Chondrocyte (in vitro differentiated cells): ENCODE measurements around the gene MRPL18. TPM values are rescaled to one million over a fixed set of nuclear protein-coding genes. Genes with fewer than 3 reads are reported as not detected.

Source experiments
- DNase-seq: peaks from one replicate; pipeline ENCODE4 v3.0.0; 2021; ENCODE audit warnings: mixed read lengths, low spot score
- H3K27ac Mint-ChIP-seq: one replicate; pipeline ENCODE4 v1.8.0; 2021; ENCODE audit warnings: mild to moderate bottlenecking, moderate library complexity, mixed read lengths; ENCODE audit not compliant: unreplicated experiment
- H3K27me3 Mint-ChIP-seq: 2 replicates; pipeline ENCODE4 v1.8.0; 2021; ENCODE audit warnings: low read depth, mixed read lengths
- H3K36me3 Mint-ChIP-seq: 2 replicates; pipeline ENCODE4 v1.8.0; 2021; ENCODE audit warnings: low read depth, mixed read lengths
- H3K4me1 Mint-ChIP-seq: 2 replicates; pipeline ENCODE4 v1.8.0; 2021; ENCODE audit warnings: low read depth, mild to moderate bottlenecking, mixed read lengths
- H3K4me3 Mint-ChIP-seq: one replicate; pipeline ENCODE4 v1.8.0; 2021; ENCODE audit warnings: mild to moderate bottlenecking, moderate library complexity, mixed read lengths; ENCODE audit not compliant: unreplicated experiment
- H3K9me3 Mint-ChIP-seq: 2 replicates; pipeline ENCODE4 v1.8.0; 2021; ENCODE audit warnings: low read depth, mixed read lengths
- total RNA-seq: library from RNA; stranded (reverse); gene quantifications from 3 replicates; pipeline ENCODE4 v1.2.1, GENCODE V29; 2021
- TF ChIP-seq, protein P1 (sequence below): fragments of 200-600 bp; sonication (generic); IDR thresholded peaks from 2 replicates; pipeline ENCODE4 v1.5.0; 2021; ENCODE audit warnings: antibody characterized with exemption, mild to moderate bottlenecking, moderate library complexity

MRPL18 gene
- total RNA-seq, 1 donor from 2014 or later = 53.1 TPM

GRCh38 chr6:159777240-159777904 is 12.9 kb upstream of the MRPL18 start:
- H3K36me3 Mint-ChIP-seq = peaks cover 27% of the 10 kb centered on the region
- peak overlapping the region; percentile 64 for H3K27ac Mint-ChIP-seq
- no peak for DNase-seq
- no peak overlapping the region for H3K4me3 Mint-ChIP-seq
- peaks cover 20% of the 10 kb centered on the region for H3K4me1 Mint-ChIP-seq
- H3K27me3 Mint-ChIP-seq = no peaks in the 10 kb centered on the region
- TF ChIP-seq, protein P1, sequence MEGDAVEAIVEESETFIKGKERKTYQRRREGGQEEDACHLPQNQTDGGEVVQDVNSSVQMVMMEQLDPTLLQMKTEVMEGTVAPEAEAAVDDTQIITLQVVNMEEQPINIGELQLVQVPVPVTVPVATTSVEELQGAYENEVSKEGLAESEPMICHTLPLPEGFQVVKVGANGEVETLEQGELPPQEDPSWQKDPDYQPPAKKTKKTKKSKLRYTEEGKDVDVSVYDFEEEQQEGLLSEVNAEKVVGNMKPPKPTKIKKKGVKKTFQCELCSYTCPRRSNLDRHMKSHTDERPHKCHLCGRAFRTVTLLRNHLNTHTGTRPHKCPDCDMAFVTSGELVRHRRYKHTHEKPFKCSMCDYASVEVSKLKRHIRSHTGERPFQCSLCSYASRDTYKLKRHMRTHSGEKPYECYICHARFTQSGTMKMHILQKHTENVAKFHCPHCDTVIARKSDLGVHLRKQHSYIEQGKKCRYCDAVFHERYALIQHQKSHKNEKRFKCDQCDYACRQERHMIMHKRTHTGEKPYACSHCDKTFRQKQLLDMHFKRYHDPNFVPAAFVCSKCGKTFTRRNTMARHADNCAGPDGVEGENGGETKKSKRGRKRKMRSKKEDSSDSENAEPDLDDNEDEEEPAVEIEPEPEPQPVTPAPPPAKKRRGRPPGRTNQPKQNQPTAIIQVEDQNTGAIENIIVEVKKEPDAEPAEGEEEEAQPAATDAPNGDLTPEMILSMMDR = no peak
- H3K9me3 Mint-ChIP-seq = no peaks in the 10 kb centered on the region

DNA sequence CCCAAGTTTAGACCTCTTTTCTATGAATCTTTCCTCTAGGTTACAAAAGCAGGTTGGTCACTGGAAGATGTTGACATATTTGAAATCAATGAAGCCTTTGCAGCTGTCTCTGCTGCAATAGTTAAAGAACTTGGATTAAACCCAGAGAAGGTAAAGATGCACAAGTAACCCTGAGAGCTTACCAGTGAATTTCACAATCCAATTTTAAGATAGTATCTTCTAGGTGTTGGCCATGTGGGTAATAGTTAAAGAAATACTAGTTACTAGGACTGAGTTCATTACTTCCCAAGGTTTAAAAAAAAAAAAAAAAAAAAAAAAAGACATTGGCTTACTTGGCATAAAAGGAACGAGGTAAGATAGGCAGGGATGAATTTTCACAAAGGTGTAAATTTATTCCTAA is 12.1 kb upstream of the MRPL18 start:
- peaks cover 25% of the 10 kb centered on the region for H3K4me1 Mint-ChIP-seq
- H3K36me3 Mint-ChIP-seq = peaks cover 35% of the 10 kb centered on the region
- H3K27ac Mint-ChIP-seq = peak overlapping the region; percentile 6
- TF ChIP-seq, protein P1 = no peak
- no peaks in the 10 kb centered on the region for H3K9me3 Mint-ChIP-seq
- no peaks in the 10 kb centered on the region for H3K27me3 Mint-ChIP-seq
- no peak overlapping the region for H3K4me3 Mint-ChIP-seq
- DNase-seq = no peak

- H3K4me3 Mint-ChIP-seq = no peak overlapping the region
- H3K4me1 Mint-ChIP-seq = peaks cover 25% of the 10 kb centered on the region
- TF ChIP-seq, protein P1 = no peak
- H3K27ac Mint-ChIP-seq = peak overlapping the region; percentile 6
- peaks cover 35% of the 10 kb centered on the region for H3K36me3 Mint-ChIP-seq
- H3K27me3 Mint-ChIP-seq = no peaks in the 10 kb centered on the region
- no peak for DNase-seq
- H3K9me3 Mint-ChIP-seq = no peaks in the 10 kb centered on the region
Measured at GRCh38 chr6:159778542-159779103, 11.6 kb upstream of the MRPL18 start.

- no peaks in the 10 kb centered on the region for H3K9me3 Mint-ChIP-seq
- DNase-seq = no peak
- H3K4me3 Mint-ChIP-seq = peak overlapping the region; percentile 98
- H3K36me3 Mint-ChIP-seq = peaks cover 26% of the 10 kb centered on the region
- H3K27ac Mint-ChIP-seq = peak overlapping the region; percentile 87
- H3K4me1 Mint-ChIP-seq = peaks cover 44% of the 10 kb centered on the region
- TF ChIP-seq, protein P1 = no peak
- H3K27me3 Mint-ChIP-seq = no peaks in the 10 kb centered on the region
Measured at GRCh38 chr6:159788276-159788675, 2.0 kb upstream of the MRPL18 start.

GRCh38 chr6:159788753-159789376 is 1.4 kb upstream of the MRPL18 start:
- DNase-seq = no peak
- Mint-ChIP-seq H3K9me3 (no peaks in the 10 kb centered on the region), H3K4me3 (peak overlapping the region; percentile 98), H3K4me1 (peaks cover 44% of the 10 kb centered on the region), H3K36me3 (peaks cover 26% of the 10 kb centered on the region), H3K27ac (peak overlapping the region; percentile 99), H3K27me3 (no peaks in the 10 kb centered on the region)
- TF ChIP-seq, protein P1 = no peak
